Daoy (cell line): ENCODE measurements around the gene GET3. TPM values are rescaled to one million over a fixed set of nuclear protein-coding genes. Genes with fewer than 3 reads are reported as not detected.
A peak's percentile ranks its signal among the peaks of the same experiment; 100 is the strongest.
"Not testable (repeated sequence)": the region's sequence is repeated elsewhere in the genome, so short reads cannot be mapped to it uniquely, and the experiment has no call there.

Experiments
- DNase-seq: peaks from one replicate; pipeline ENCODE4 v3.0.0-alpha.2; 2015; ENCODE audit warnings: low read depth
- total RNA-seq: library from RNA; depleted of rRNA; stranded (reverse); fragments of >200 nt; shearing (Covaris generic); gene quantifications from 2 replicates; pipeline ENCODE4 v1.2.3, GENCODE V29; 2014; rRNA removed

The GET3 gene
- total RNA-seq, 1 experiment from 2014 or later = 111 TPM

GRCh38 chr19:12792051-12792852 lies 55.0 kb downstream of the GET3 start:
- DNase-seq = peak; percentile 85

- no peak for DNase-seq
These were observed 55.6 kb downstream of the GET3 start for GRCh38 chr19:12792853-12793289.

GRCh38 chr19:12793290-12794195 lies 56.2 kb downstream of the GET3 start:
- peak; percentile 98 for DNase-seq

GRCh38 chr19:12794196-12794941 lies 57.1 kb downstream of the GET3 start:
- no peak for DNase-seq

GRCh38 chr19:12794971-12795381 lies 57.7 kb downstream of the GET3 start:
- no peak for DNase-seq

- peak; percentile 87 for DNase-seq
These were observed 59.1 kb downstream of the GET3 start for GRCh38 chr19:12796146-12797071.

GRCh38 chr19:12797141-12797587 lies 59.9 kb downstream of the GET3 start:
- DNase-seq = no peak

GRCh38 chr19:12797607-12798006 lies 60.3 kb downstream of the GET3 start:
- DNase-seq = not testable (repeated sequence)

Other genes starting within 250 kb of the GET3 start
- gene ZNF564, start 186.0 kb upstream of the GET3 start, total RNA-seq = 3.1 and 6.5 TPM in 2 replicates
- gene ZNF490, start 126.7 kb upstream of the GET3 start, total RNA-seq = 3.5 and 4.5 TPM in 2 replicates
- 9.0 and 11.9 TPM in 2 replicates for gene ZNF791, start 126.6 kb upstream of the GET3 start, total RNA-seq
- gene MAN2B1, start 70.8 kb upstream of the GET3 start, total RNA-seq = 18.0 and 20.7 TPM in 2 replicates
- gene WDR83, start 70.7 kb upstream of the GET3 start, total RNA-seq = 9.0 and 10.6 TPM in 2 replicates
- 105 and 132 TPM in 2 replicates for gene DHPS, start 55.6 kb upstream of the GET3 start, total RNA-seq
- gene GNG14, start 49.5 kb upstream of the GET3 start, total RNA-seq = not detected in 2 replicates
- gene FBXW9, start 40.9 kb upstream of the GET3 start, total RNA-seq = 14.2 and 14.6 TPM in 2 replicates
- 18.2 and 24.0 TPM in 2 replicates for gene TNPO2, start 13.6 kb upstream of the GET3 start, total RNA-seq
- gene TRIR, start 2.8 kb upstream of the GET3 start, total RNA-seq = 274 and 313 TPM in 2 replicates
- not detected in 2 replicates for gene BEST2, start 14.3 kb downstream of the GET3 start, total RNA-seq
- gene HOOK2, start 38.1 kb downstream of the GET3 start, total RNA-seq = 5.1 and 11.0 TPM in 2 replicates
- 61.6 and 66.6 TPM in 2 replicates for gene JUNB, start 54.0 kb downstream of the GET3 start, total RNA-seq
- gene PRDX2, start 64.3 kb downstream of the GET3 start, total RNA-seq = 81.7 and 99.3 TPM in 2 replicates
- not detected in 2 replicates for gene THSD8, start 64.6 kb downstream of the GET3 start, total RNA-seq
- 75.8 and 76.9 TPM in 2 replicates for gene RNASEH2A, start 69.1 kb downstream of the GET3 start, total RNA-seq
- gene RTBDN, start 97.1 kb downstream of the GET3 start, total RNA-seq = not detected in 2 replicates
- gene MAST1, start 101.0 kb downstream of the GET3 start, total RNA-seq = 0.11 and 0.57 TPM in 2 replicates
- 13.7 and 19.3 TPM in 2 replicates for gene DNASE2, start 144.0 kb downstream of the GET3 start, total RNA-seq
- not detected in 2 replicates for gene KLF1, start 149.7 kb downstream of the GET3 start, total RNA-seq
- gene GCDH, start 153.7 kb downstream of the GET3 start, total RNA-seq = 47.0 and 91.3 TPM in 2 replicates
- 0.63 TPM in 1 of 2 replicates, not detected in the other for gene SYCE2, start 181.8 kb downstream of the GET3 start, total RNA-seq
- gene FARSA, start 196.2 kb downstream of the GET3 start, total RNA-seq = 105 and 122 TPM in 2 replicates
- 961 and 1,048 TPM in 2 replicates for gene CALR, start 201.1 kb downstream of the GET3 start, total RNA-seq
- gene RAD23A, start 208.4 kb downstream of the GET3 start, total RNA-seq = 125 and 151 TPM in 2 replicates
- gene GADD45GIP1, start 219.7 kb downstream of the GET3 start, total RNA-seq = 75.8 and 80.8 TPM in 2 replicates
- not detected in 2 replicates for gene DAND5, start 232.1 kb downstream of the GET3 start, total RNA-seq